Kidney glomerular epithelial cell (primary cell): ENCODE measurements around the gene CLMN.
A peak's percentile ranks its signal among the peaks of the same experiment; 100 is the strongest.
"Not testable (repeated sequence)": the region's sequence is repeated elsewhere in the genome, so short reads cannot be mapped to it uniquely, and the experiment has no call there.

Experiments used
- DNase-seq: peaks from one replicate; lab custom pipeline; 2025; lab: John Stamatoyannopoulos, UW

The CLMN gene

DNA sequence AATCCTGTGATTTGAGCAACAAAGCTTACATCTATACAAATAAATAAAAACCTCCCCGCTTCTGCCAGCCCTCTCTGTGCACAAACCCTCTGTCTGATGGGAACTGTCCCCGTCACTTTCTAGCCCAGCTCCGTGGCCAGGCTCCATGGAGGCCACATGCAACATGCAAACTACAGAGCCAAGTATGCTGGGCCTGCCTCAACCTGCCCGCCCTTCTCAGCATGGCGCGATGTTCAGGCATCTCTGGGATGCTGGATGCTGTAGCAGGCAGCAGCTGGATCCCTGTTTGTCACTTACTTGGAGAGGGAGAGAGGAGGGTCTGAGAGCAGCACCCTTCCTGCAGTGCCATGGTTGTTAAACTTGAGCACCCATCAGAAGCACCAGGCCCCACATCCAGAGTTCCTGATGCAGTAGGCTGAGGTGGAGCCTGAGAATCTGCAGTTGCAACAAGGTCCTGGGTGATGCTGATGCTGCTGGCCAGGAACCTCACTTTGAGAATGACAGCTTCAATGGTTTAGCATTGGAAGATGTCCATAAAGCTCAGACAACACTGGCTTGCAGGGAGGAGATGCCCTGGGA, 32.4 kb downstream of the CLMN start:
- DNase-seq = no peak

DNA sequence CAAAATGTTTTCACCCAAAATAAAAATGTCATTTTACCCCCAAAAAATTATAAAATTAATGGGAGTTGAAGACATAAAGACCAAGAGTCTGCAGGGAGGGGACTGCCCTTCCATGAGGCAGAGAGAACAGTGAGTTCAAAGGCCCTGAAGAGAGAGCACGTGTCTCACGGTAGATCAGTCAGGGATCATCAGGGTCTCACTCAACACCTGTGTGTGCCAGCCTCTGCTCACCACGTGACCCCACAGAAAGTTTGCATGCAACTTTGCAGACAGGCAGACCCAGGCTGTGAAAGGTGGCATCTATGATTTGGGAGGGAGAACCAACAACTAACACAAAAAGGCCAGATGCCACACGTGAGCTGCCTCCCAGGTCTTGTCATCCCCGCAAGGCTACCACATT, 33.1 kb downstream of the CLMN start:
- no peak for DNase-seq

DNA sequence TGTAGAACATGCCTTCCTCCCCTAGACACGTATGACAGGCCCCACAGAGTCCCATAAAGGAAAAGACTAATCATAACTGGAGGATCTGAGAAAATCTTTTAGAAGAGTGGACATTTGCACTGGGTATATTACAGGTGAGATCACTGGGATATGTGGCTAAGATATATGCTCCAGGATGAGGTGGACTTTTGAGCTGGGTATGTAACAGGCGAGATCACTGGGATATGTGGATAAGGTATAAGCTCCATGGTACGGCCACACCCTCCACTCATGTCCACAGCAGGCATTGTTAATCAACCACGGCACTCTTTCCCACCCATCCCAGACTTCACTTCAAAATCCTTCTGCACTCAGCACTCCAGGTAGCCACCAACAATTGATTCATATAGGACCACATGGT, 34.1 kb downstream of the CLMN start:
- DNase-seq = no peak

DNA sequence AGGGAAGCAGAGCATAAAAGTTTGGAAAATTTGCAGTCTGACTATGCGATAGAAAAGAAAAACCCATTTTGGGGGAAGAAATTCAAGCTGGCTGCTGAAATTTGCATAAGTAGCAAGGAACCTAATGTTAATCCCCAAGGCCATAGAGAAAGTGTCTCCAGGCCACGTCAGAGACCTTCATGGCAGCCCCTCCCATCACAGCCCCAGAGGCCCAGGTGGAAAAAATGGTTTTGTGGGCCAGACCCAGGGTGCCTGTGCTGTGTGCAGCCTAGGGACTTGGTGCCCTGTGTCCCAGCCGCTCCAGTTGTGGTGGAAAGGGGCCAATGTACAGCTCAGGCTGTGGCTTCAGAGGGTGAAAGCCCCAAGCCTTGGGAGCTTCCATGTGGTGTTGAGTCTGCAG, 35.9 kb downstream of the CLMN start:
- not testable (repeated sequence) for DNase-seq

DNA sequence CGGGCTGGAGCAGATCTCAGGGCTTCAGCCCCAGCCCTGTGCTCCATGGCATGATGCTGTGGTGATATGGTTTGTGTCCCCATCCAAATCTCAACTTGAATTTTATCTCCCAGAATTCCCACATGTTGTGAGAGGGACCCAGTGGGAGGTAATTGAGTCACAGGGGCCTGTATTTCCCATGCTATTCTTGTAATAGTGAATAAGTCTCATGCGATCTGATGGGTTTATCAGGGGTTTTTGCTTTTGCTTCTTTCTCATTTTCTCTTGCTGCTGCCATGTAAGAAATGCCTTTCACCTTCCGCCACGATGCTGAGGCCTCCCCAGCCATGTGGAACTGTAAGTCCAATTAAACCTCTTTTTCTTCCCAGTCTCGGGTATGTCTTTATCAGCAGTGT, 36.7 kb downstream of the CLMN start:
- DNase-seq = not testable (repeated sequence)

DNA sequence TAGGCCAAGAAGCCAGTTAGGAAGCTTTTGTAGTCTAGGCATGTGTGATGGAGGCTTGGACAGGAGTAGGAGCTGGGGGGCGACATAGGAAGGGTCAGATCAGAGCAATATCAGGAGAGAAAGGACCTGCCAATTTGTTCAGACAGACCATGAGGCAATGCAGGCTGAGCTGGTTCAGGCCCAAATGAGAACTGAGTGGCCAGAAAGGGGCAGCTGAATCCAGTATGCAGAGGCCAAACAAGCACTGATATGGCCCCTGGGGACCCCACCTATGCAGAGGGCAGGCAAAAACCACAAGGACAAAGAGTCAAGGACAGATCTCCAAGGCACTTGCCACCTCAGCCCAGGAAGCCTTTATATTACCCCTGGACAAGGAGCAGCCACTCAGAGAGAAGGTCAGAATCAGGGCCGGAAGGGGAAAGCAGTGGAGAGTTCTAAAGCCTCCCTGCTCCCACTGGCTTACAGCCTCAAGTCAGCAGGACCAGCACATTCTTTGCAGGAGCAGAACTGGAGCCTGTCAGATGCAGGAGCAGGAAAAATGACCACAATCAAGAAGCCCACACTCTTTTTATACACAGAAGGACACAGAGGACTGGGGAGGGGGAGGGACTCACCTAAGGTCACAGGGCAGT, 37.2 kb downstream of the CLMN start:
- no peak for DNase-seq

DNA sequence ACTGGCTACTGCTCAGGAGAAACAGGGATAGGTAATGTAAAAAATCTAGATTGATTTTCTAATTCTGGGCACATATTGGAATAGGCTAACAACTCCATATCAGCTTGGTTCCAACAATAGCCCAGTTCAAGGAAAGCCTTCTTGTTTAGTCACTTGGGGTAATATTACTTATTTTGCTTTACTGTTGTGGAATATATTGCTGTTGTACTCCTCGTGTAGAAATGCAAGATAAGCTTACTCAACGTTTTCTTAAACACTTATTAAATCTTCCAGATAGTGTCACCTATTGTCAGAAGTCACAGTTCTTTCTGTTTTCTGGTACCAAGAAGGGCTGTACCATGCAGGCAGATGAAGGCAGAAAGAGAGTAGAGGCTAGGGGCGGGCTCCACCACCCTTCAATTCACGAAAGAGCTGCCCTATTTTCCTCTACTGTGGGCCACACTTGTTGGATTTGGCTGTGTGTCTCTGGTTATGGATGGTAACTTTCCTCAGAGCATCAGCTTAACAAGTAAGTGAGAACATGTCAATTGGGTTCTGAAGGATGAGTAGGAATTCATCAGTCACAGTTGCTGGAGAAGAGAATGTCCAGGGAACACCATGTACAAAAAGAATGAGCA, 38.0 kb downstream of the CLMN start:
- no peak for DNase-seq

DNA sequence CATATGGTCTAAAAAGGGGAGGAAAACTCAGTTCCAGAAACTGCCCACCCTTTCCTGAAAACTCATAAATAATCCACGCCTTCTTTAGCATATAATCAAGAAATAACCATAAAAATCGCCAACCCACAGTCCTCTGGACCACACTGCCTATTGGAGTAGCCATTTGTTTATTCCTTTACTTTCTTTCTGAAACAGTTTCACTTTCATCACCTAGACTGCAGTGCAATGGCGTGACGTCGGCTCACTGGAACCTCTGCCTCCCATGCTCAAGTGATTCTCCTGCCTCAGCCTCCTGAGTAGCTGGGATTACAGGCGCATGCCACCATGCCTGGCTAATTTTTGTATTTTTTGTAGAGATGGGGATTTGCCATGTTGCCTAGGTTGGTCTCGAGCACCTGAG, 44.2 kb downstream of the CLMN start:
- DNase-seq = no peak

DNA sequence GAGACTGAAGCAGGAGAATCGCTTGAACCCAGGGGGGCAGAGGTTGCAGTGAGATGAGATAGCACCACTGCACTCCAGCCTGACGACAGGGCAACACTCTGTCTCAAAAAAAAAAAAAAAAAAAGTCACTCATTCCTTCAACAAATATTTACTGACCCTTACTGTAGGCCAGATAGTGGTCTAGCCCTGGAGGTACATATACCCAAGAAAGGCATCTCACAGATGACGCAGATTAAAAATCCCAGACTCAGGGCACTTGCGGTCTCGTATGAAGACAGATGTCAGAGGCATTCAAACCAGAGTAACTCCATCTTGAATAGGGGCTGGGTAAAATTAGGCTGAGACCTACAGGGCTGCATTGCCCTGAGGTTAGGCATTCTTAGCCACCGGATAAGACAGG, 44.8 kb downstream of the CLMN start:
- DNase-seq = no peak

DNA sequence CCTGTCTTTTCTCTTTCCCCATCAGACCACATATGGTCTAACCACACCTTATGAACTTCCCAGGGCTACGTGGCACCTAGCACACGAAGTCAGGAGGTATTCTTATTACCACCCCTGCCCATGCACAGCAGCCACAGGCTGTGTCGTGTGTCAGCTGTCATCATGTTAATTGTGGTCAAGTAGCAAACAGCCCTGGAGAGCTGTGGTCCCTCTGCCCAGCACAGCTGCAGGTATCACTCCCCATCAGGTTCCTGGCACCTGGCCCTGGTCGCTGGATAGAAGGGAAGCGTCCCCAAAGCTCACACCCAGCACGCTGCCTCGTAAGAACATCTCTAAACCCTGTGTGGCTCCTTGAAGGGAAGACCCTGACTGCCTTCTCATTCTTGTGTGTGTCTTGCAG, 45.4 kb downstream of the CLMN start:
- no peak for DNase-seq

DNA sequence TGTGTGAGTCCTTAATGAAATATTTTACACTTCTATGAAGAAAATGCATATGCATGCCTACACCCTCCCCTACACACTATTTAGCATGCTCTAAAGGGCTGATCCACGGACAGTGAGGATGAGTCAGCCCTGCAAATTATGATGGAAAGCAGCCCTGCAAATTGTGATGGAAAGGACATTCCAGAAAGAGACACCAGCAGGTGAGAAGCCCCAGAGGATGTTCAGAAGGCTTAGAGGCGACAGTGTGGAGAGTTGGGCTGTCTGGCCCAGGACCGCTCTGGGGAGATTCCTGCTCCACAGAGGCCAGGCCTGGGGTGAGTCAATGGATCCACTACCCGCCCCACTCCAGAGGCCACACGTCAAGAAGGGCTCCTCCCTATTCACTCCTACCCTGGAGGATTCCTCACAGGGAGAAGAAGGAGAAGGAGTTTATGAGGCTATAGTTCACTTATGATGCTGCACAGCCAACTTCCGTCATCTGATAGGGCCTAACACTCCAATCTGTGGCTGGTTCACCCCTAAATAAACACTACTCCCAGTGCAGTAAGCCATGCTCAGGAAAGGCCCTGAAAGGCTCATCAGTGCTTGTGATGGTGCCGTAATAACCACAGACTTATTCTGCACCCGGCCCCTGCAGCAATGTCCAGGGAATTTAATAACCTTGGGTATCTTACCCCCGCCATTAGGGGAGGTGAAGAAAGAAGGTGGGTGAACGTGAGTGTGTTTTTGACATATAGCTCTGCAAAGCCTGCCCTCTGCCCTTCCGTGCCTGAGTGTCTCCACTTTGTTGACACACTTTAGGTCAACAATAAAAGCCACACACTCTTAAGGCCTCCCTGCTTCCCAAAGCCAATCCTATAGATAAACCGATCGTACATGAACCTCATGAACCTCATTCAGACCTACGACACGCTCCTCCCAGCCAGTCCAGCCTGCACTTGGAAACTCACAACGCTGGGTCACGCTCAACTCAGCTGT, 46.4 kb downstream of the CLMN start:
- no peak for DNase-seq

DNA sequence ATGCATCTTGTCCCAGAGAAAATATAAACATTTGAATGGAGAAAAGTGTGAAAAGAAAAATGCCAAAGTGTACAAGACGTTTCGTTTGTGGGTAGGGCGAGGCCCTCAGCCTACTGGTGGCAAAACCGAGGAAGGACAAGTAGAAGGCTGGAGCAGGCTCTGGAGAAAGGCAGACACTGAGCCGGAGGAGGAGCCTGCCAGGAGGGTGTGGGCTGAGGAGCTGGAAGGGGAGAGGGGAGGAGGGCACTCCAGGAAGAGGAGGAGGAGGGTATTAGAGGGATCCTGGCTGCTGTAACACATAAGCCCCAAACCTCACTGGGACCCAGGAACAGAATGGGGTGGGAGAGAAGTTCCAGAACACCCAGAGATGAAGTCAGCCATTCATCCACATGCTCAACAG, 47.7 kb downstream of the CLMN start:
- DNase-seq = no peak

DNA sequence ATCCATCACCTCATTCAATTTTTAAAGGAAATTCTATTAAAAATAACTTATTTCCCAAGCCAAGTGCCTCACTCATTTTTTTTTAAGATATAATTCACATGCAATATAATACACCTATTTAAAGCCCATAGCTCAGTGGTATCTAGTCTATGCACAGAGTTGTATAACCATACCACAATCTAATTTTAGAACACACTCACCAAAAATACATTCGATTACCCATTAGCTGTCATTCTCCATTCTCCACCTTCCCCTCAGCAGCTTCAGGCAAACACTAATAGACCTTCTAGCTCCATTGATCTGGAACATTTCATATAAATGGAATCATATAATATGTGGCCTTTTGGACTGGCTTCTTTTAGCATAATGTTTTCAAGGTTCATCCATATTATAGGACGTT, 49.5 kb downstream of the CLMN start:
- no peak for DNase-seq

DNA sequence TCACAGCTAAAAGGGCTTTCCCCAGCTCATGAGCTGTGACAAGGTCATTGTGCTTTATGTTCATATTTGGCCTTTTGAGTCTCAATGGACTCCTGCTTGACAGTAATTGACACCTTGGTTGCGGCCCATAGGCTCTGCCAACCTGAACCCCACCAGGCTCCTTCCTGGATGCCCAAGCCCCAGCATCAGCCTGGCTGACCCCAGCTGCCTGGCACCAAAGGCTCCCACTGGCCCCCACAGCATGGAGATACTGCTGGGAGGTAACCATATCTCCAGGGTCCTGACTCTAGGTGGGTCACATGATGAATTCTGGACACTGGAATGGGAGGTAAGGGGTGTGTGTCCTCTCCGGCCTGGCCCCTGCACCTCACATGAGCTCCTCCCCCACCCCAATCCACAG, 50.2 kb downstream of the CLMN start:
- DNase-seq = no peak

DNA sequence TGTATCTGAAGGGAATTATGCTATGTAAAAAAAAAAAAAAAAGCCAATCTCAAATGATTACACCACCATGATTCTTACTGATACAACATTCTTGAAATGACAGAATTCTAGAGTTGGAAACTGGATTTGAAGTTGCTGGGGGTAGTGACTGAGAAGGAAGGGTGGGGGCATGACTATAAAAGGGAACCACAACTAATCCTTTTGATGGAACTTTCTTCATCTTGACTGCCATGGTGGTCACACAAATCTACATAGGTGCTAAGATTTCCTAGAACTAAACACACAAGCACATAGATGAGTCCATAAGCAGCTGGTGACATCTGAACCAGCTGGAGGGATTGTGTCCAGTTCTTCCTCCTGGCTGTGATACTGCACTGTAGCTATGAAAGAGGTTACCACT, 51.4 kb downstream of the CLMN start:
- DNase-seq = no peak

DNA sequence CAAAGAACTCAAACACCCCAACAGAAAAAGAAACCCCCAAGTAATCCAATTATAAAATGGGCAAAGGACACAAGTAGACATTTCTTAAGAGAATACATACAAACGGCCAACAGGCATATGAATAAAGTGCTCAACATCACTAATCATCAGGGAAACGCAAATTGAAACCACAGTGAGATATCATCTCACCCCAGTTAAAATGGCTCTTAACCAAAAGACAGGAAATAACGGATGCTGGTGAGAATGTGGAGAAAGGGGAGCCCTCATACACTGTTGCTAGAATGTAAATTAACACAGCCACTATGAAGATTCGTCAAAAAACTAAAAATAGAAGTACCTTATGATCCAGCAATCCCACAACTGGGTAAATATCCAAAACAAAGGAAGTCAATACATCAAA, 52.4 kb downstream of the CLMN start:
- no peak for DNase-seq

DNA sequence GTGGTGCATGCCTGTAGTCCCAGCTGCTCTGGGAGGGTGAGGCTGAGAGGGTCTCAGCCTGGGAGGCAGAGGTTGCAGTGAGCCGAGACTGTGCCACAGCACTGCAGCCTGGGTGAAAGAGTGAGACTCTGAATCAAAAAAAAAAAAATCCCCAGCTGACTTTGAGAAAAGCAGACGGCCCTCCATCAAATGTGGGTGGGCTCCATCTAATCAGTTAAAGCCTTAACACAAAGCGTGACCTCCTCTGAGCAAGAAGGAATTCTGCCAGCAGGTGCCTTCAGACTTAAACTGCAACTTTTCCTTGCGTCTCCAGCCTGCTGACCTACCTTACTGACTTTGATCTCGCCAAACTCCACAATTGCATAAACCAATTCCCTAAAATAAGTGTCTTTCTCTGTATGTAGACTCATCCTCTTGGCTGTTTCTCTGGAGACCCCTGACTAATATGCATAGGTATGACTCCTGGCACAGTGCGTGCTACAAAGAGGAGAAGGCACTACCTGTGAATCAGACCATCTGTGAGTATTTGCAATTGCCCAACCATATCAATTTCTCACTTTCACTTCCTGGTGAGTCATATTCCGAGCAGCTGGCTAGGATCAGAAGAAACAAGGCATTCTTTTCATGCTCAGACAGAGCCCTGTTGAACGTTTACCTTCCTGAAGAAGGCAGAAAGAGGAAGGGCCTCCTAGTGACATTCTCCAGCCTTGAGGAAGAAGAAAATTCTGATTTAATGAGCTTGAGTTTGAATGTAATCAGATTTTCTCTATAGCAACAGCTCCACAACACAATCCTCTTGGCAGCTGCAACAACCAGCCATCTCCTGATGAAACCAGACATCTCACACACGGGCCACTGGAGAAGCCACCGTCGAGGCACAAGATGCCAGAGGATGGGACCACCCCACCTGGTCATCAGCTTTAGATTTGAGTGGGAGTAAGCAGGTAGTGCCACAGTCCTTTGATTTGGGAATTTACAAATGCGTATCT, 54.3 kb downstream of the CLMN start:
- peak; percentile 100 for DNase-seq

DNA sequence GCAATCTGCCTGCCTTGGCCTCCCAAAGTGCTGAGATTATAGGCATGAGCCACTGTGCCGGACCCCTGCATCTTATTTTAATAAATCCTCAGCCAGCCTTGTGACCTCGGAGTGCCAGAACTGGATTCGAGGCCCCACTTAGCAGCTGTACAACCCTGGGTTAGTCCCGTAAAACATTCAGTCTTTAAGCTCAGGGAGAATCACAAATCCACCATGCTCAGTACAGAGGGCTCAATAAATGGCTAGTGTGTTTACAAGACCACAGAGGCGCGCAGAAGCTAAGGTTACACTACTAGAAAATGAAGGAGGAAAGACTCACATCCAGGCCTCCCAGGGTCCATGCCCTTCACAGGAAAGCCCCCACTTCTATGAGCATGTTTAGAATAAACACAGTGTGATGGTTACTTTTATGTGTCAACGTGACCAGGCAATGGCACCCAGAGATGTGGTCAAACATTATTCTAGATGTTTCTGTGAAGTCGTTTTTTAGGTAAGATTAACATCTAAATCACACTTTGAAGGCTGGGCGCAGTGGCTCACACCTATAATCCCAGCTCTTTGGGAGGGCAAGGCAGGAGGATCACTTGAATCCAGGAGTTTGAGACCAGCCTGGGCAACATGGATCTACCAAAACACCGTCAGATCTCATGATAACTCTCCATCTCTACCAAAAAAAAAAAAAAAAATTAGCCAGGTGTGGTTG, 55.3 kb downstream of the CLMN start:
- no peak for DNase-seq

DNA sequence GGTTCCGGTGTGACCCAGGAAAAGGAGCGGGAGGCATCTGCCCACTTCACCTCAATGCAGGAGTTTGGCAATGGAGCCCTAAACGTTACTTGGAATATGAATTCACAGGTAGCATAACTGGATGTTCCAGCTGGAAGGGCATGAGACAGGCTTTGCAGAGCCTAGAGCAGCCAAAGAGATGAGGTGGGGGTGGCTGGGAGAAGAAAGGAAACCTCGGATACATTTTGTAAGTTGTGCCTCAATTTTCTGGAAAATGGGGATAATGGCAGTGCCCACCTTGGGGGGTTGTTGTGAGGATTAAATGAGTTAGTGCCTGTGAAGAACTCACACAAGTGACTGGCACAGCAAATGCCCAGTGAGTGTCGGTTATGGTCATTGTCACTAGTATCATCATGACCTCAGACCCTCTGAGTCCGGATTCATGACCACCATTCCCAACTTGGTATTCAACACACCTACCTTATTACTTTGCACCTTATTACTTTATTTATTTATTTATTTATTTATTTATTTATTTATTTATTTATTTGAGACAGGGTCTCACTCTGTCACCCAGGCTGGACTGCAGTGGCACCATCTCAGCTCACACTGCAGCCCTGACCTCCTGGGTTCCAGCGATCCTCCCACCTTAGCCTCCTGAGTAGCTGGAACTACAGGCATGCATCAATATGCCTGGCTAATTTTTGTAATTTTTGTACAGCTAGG, 56.0 kb downstream of the CLMN start:
- DNase-seq = no peak

DNA sequence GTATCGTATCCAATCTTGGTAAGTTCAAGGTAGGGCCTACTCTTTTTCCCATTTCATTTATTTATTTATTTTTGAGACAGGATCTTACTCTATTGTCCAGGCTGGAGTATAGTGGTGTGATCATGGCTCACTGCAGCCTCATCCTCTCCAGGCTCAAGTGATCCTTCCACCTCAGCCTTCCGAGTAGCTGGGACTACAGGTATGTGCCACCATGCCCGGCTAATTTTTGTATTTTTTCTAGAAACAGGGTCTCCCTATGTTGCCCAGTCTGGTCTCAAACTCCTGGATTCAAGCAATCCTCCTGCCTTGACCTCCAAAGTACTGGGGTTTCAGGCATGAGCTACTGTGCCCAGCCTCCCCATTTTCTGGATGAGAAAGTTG, 57.2 kb downstream of the CLMN start:
- DNase-seq = no peak
